ENCODE measurements around the gene GLDC. TPM values are rescaled to one million over a fixed set of nuclear protein-coding genes. Genes with fewer than 3 reads are reported as not detected.

The GLDC gene
- total RNA-seq, 1 donor from 2014 or later, result 100 TPM

DNA sequence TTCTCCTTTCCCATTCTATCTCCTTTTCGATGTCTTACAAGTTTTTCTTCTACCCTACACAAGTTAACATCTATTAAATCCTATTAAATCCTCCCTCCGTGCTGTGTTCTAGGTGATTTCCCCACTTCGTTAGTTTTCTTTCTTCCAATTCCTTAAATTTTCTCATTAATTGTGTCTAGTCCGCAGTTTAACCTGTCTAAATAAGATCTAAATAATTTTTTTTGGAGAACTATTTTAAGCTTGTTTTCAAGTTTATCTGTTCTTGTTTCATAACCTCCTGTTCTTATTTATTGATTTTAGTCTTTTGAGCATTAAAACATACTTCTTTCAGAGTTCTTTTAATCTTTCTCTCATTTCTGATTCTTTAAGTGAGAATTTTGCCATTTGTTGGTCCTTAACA, 123.3 kb downstream of the GLDC start:
- no peak overlapping the region for H2AFZ ChIP-seq (replicated peaks)
- no peak for DNase-seq (ENCODE audit: low spot score)
- H3K36me3 Mint-ChIP-seq, result peaks cover 13% of the 10 kb centered on the region
- no peak overlapping the region for H3K9ac ChIP-seq
- H3K4me1 Mint-ChIP-seq, result no peaks in the 10 kb centered on the region
- peaks cover 5% of the 10 kb centered on the region for H3K27me3 Mint-ChIP-seq (ENCODE audit: insufficient read depth, low read depth)
- H3K79me2 ChIP-seq (ENCODE audit: low read depth), result no peaks in the 10 kb centered on the region
- no peak overlapping the region for H3K27ac ChIP-seq
- no peak overlapping the region for H3K4me3 Mint-ChIP-seq
- H3K4me1 ChIP-seq, result no peaks in the 10 kb centered on the region
- H3K9me3 ChIP-seq (ENCODE audit: low read depth), result no peaks in the 10 kb centered on the region
- TF ChIP-seq EZH2phosphoT487 (IDR thresholded peaks at IDR 0.05), result no peak
- TF ChIP-seq EZH2 (IDR thresholded peaks at IDR 0.05), result no peak
- TF ChIP-seq, protein P1, sequence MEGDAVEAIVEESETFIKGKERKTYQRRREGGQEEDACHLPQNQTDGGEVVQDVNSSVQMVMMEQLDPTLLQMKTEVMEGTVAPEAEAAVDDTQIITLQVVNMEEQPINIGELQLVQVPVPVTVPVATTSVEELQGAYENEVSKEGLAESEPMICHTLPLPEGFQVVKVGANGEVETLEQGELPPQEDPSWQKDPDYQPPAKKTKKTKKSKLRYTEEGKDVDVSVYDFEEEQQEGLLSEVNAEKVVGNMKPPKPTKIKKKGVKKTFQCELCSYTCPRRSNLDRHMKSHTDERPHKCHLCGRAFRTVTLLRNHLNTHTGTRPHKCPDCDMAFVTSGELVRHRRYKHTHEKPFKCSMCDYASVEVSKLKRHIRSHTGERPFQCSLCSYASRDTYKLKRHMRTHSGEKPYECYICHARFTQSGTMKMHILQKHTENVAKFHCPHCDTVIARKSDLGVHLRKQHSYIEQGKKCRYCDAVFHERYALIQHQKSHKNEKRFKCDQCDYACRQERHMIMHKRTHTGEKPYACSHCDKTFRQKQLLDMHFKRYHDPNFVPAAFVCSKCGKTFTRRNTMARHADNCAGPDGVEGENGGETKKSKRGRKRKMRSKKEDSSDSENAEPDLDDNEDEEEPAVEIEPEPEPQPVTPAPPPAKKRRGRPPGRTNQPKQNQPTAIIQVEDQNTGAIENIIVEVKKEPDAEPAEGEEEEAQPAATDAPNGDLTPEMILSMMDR (IDR thresholded peaks at IDR 0.05), result no peak
- peaks cover 13% of the 10 kb centered on the region for H3K9me3 Mint-ChIP-seq
- no peaks in the 10 kb centered on the region for H4K20me1 ChIP-seq (ENCODE audit: low read depth)
- no peak overlapping the region for H3K4me2 ChIP-seq
- H3K27ac Mint-ChIP-seq, result no peak overlapping the region
- H3K27me3 ChIP-seq, result no peaks in the 10 kb centered on the region
- no peak overlapping the region for H3K4me3 ChIP-seq
- H3K36me3 ChIP-seq, result no peaks in the 10 kb centered on the region
- no peaks in the 10 kb centered on the region for H3F3A ChIP-seq (ENCODE audit: low read depth)

DNA sequence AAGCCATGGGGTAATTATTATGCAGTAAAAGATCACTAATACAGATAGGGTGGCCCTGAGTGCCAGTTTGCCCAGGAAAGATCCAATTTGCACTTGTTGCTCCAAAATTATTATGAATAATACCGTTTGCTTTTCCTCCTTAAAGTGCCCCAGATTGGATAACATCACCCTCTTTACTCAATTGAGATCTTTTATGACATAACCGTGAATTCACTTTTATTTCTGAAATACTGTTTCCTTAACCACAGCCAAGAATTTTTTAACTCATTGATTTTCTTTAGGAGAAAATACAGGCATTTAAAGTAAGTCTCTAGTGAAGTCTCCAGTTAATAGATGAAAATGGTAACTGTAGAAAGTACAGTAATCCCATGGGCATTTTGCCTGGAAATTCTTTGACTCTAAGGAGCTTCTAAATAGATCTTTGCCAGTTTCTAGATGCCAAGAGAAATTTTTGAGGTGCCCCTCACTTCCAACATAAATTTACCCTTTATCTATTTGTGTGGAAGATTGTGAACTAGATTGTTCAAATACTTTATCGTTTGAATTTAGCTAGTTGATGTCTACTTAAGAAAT, 133.4 kb downstream of the GLDC start:
- H3K27ac Mint-ChIP-seq, result no peak overlapping the region
- H3K27me3 Mint-ChIP-seq (ENCODE audit: insufficient read depth, low read depth), result no peaks in the 10 kb centered on the region
- H3K9me3 Mint-ChIP-seq, result no peaks in the 10 kb centered on the region
- Histone ChIP-seq H3K9ac (no peak overlapping the region), H3K27me3 (no peaks in the 10 kb centered on the region), H3K27ac (no peak overlapping the region), H2AFZ (replicated peaks) (no peak overlapping the region), H3K79me2 (ENCODE audit: low read depth) (no peaks in the 10 kb centered on the region), H3K4me2 (no peak overlapping the region), H3K4me3 (no peak overlapping the region), H3K9me3 (ENCODE audit: low read depth) (no peaks in the 10 kb centered on the region), H4K20me1 (ENCODE audit: low read depth) (no peaks in the 10 kb centered on the region), H3K4me1 (no peaks in the 10 kb centered on the region), H3F3A (ENCODE audit: low read depth) (peaks cover 10% of the 10 kb centered on the region), H3K36me3 (peaks cover 7% of the 10 kb centered on the region)
- TF ChIP-seq EZH2 (IDR thresholded peaks at IDR 0.05) (no peak), EZH2phosphoT487 (IDR thresholded peaks at IDR 0.05) (no peak)
- TF ChIP-seq, protein P1 (IDR thresholded peaks at IDR 0.05), result no peak
- no peak overlapping the region for H3K4me3 Mint-ChIP-seq
- no peak for DNase-seq (ENCODE audit: low spot score)
- no peaks in the 10 kb centered on the region for H3K4me1 Mint-ChIP-seq
- H3K36me3 Mint-ChIP-seq, result peaks cover 20% of the 10 kb centered on the region

DNA sequence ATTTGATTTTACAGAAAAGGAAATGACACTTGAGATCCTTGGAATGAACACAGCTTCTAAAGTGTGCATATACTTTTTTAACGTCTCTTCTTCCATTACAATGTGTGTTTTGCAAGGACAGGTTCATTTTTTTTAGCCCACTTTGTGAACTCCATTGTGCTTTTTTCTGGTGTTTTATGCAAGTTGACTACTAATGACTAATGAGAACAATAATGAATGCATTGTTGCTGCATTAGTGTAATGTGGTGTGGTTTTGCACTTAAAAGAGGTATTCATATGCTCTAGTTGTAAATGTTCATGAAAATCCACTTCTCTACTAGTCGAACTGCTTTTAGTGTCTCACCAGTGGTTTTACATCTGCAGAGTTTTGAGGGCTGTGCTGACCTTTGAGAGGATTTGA, 139.0 kb downstream of the GLDC start:
- H3F3A ChIP-seq (ENCODE audit: low read depth), result peaks cover 10% of the 10 kb centered on the region
- H3K4me2 ChIP-seq, result no peak overlapping the region
- no peaks in the 10 kb centered on the region for H3K9me3 ChIP-seq (ENCODE audit: low read depth)
- H3K36me3 ChIP-seq, result peaks cover 26% of the 10 kb centered on the region
- Mint-ChIP-seq H3K36me3 (peaks cover 37% of the 10 kb centered on the region), H3K27ac (no peak overlapping the region), H3K4me1 (no peaks in the 10 kb centered on the region), H3K9me3 (no peaks in the 10 kb centered on the region), H3K4me3 (no peak overlapping the region), H3K27me3 (ENCODE audit: insufficient read depth, low read depth) (no peaks in the 10 kb centered on the region)
- H4K20me1 ChIP-seq (ENCODE audit: low read depth), result no peaks in the 10 kb centered on the region
- no peaks in the 10 kb centered on the region for H3K4me1 ChIP-seq
- no peak overlapping the region for H3K27ac ChIP-seq
- no peak overlapping the region for H3K4me3 ChIP-seq
- TF ChIP-seq EZH2 (IDR thresholded peaks at IDR 0.05) (no peak), EZH2phosphoT487 (IDR thresholded peaks at IDR 0.05) (no peak)
- no peaks in the 10 kb centered on the region for H3K79me2 ChIP-seq (ENCODE audit: low read depth)
- no peaks in the 10 kb centered on the region for H3K27me3 ChIP-seq
- H3K9ac ChIP-seq, result no peak overlapping the region
- no peak overlapping the region for H2AFZ ChIP-seq (replicated peaks)
- no peak for DNase-seq (ENCODE audit: low spot score)

DNA sequence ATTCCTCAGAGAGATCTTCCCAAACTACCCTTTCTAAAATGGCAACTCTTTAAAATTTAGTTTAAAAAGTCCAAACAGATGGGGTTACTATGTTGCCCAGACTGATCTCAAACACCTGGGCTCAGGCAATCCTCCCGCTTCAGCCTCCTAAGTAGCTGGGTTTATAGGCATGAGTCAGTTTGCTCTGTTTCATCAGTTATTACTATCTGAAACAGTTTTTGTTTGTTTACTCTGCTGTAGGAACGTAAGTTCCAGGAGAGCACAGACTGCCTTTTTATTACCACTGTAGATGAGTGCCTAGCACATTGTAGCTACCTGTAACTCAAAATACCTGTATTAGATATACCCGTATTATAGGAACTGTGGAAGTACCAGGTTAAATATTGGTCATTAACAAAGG, 143.1 kb downstream of the GLDC start:
- H3K4me2 ChIP-seq, result no peak overlapping the region
- TF ChIP-seq, protein P1 (IDR thresholded peaks at IDR 0.05), result no peak
- TF ChIP-seq EZH2 (IDR thresholded peaks at IDR 0.05) (no peak), EZH2phosphoT487 (IDR thresholded peaks at IDR 0.05) (no peak)
- no peak overlapping the region for H3K4me3 Mint-ChIP-seq

More for the DNA sequence above, 143.1 kb downstream of the GLDC start:
- Histone ChIP-seq H3K27me3 (no peaks in the 10 kb centered on the region), H3F3A (ENCODE audit: low read depth) (no peaks in the 10 kb centered on the region), H3K4me1 (no peaks in the 10 kb centered on the region), H3K36me3 (peaks cover 34% of the 10 kb centered on the region), H3K27ac (no peak overlapping the region), H4K20me1 (ENCODE audit: low read depth) (no peaks in the 10 kb centered on the region), H3K9ac (no peak overlapping the region), H2AFZ (replicated peaks) (no peak overlapping the region), H3K4me3 (no peak overlapping the region), H3K79me2 (ENCODE audit: low read depth) (no peaks in the 10 kb centered on the region), H3K9me3 (ENCODE audit: low read depth) (no peaks in the 10 kb centered on the region)
- Mint-ChIP-seq H3K4me1 (no peaks in the 10 kb centered on the region), H3K36me3 (peaks cover 27% of the 10 kb centered on the region), H3K9me3 (no peaks in the 10 kb centered on the region), H3K27ac (no peak overlapping the region), H3K27me3 (ENCODE audit: insufficient read depth, low read depth) (no peaks in the 10 kb centered on the region)
- no peak for DNase-seq (ENCODE audit: low spot score)

All from neural progenitor cell (in vitro differentiated cells).